H1 (cell line): ENCODE data around the gene IL13. TPM values are rescaled to one million over a fixed set of nuclear protein-coding genes. Genes with fewer than 3 reads are reported as not detected.

Experiments
- CTCF ChIA-PET: fragments of 300-600 bp; sonication (Branson Sonifier 250); formaldehyde crosslinking; loops from one replicate; lab custom pipeline; 2021; ENCODE audit not compliant: partially characterized antibody; lab: Charles Lee
- POLR2A ChIA-PET: fragments of 300-600 bp; sonication (Branson Sonifier 250); formaldehyde crosslinking; loops from one replicate; lab custom pipeline; 2021; ENCODE audit warnings: inconsistent platforms; ENCODE audit not compliant: partially characterized antibody; lab: Charles Lee
- DNase-seq, 2 experiments: peaks; one replicate each; pipeline versions ENCODE4 v3.0.0 to v3.0.0-alpha.2; 2010 to 2022; ENCODE audit warnings: low spot score in 2 of 2, low read depth in 1 of 2, mixed read lengths in 1 of 2
- FAIRE-seq: peaks from 2 replicates; lab custom pipeline; 2011; peaks lifted over from hg19 to GRCh38; lab: Jason Lieb, UNC
- H2AFZ ChIP-seq: 2 replicates; pipeline ENCODE4 v1.8.1; 2012; ENCODE audit warnings: low read length, inconsistent platforms
- H2AK5ac ChIP-seq: 2 replicates; pipeline ENCODE4 v1.6.1; 2013; ENCODE audit warnings: low read depth, low read length
- H2BK120ac ChIP-seq: replicated peaks from 2 replicates; pipeline ENCODE3; 2013; ENCODE audit warnings: low read depth, low read length, inconsistent platforms
- H2BK12ac ChIP-seq: 2 replicates; pipeline ENCODE4 v1.6.1; 2013; ENCODE audit warnings: low read depth, low read length
- H2BK15ac ChIP-seq: 2 replicates; pipeline ENCODE4 v1.6.1; 2013; ENCODE audit warnings: low read length
- H2BK20ac ChIP-seq: 2 replicates; pipeline ENCODE4 v1.6.1; 2013; ENCODE audit warnings: low read length
- H2BK5ac ChIP-seq: 2 replicates; pipeline ENCODE4 v1.6.1; 2013; ENCODE audit warnings: low read depth, low read length
- H3K14ac ChIP-seq: 2 replicates; pipeline ENCODE4 v1.6.1; 2013; ENCODE audit warnings: inconsistent platforms; ENCODE audit not compliant: insufficient read length
- H3K18ac ChIP-seq: 2 replicates; pipeline ENCODE4 v1.6.1; 2013; ENCODE audit warnings: low read length; ENCODE audit errors: extremely low read depth
- H3K23ac ChIP-seq: 2 replicates; pipeline ENCODE4 v1.6.1; 2013; ENCODE audit warnings: inconsistent platforms; ENCODE audit not compliant: insufficient read length
- H3K23me2 ChIP-seq: 2 replicates; pipeline ENCODE4 v1.6.1; 2013; ENCODE audit warnings: low read depth, low read length
- H3K27ac ChIP-seq: 2 replicates; pipeline ENCODE4 v1.6.1; 2011; ENCODE audit warnings: low read depth, low read length, inconsistent platforms
- H3K27me3 ChIP-seq, 4 experiments: replicated peaks in 1 of 4; 1 replicate in 1 of 4; 2 replicates in 3 of 4; pipeline versions ENCODE4 v1.6.1 to v1.8.1; 2011 to 2013; ENCODE audit warnings: low read length in 3 of 4, mild to moderate bottlenecking in 3 of 4, inconsistent platforms in 2 of 4, mixed read lengths in 2 of 4, moderate library complexity in 1 of 4; ENCODE audit not compliant: control insufficient read depth in 3 of 4, insufficient read depth in 3 of 4; ENCODE audit errors: extremely low read depth in 1 of 4
- H3K36me3 ChIP-seq, 4 experiments: 2 replicates each; pipeline versions ENCODE4 v1.6.1 to v1.8.1; 2011 to 2013; ENCODE audit warnings: mild to moderate bottlenecking in 4 of 4, low read length in 3 of 4, moderate library complexity in 2 of 4, control low read depth in 1 of 4, inconsistent platforms in 1 of 4; ENCODE audit not compliant: insufficient read depth in 4 of 4, control insufficient read depth in 2 of 4
- H3K4ac ChIP-seq: replicated peaks from 2 replicates; pipeline ENCODE3; 2013; ENCODE audit warnings: low read length, low read depth, mixed read lengths, inconsistent platforms; ENCODE audit not compliant: insufficient read length
- H3K4me1 ChIP-seq, 4 experiments: replicated peaks in 1 of 4; 1 replicate in 1 of 4; 2 replicates in 3 of 4; pipeline versions ENCODE4 v1.6.1 to v1.8.1; 2011 to 2013; ENCODE audit warnings: low read length in 3 of 4, inconsistent platforms in 2 of 4, mixed read lengths in 1 of 4; ENCODE audit not compliant: insufficient read depth in 4 of 4, control insufficient read depth in 3 of 4
- H3K4me2 ChIP-seq, 2 experiments: 2 replicates each; pipeline versions ENCODE4 v1.6.1 to v1.8.1; 2011 to 2013; ENCODE audit warnings: low read depth in 2 of 2, low read length in 2 of 2, control low read depth in 1 of 2, inconsistent platforms in 1 of 2, mild to moderate bottlenecking in 1 of 2; ENCODE audit not compliant: insufficient read depth in 1 of 2
- H3K4me3 ChIP-seq, 4 experiments: fragments of 200-600, 300-600 bp in 1 of 4; sonication (generic), shearing (Covaris generic), sonication (Bioruptor Twin) in 1 of 4; 2 replicates each; pipeline versions ENCODE4 v1.5.1 to v1.8.1; 2011 to 2016; ENCODE audit warnings: low read length in 4 of 4, low read depth in 3 of 4, control low read depth in 2 of 4, inconsistent platforms in 2 of 4, mild to moderate bottlenecking in 2 of 4, mixed read lengths in 1 of 4, moderate library complexity in 1 of 4; ENCODE audit not compliant: insufficient read depth in 2 of 4; ENCODE audit errors: extremely low read depth in 1 of 4
- H3K56ac ChIP-seq: replicated peaks from 2 replicates; pipeline ENCODE3; 2013; ENCODE audit warnings: low read depth, mild to moderate bottlenecking, mixed read lengths, low read length, inconsistent platforms; ENCODE audit not compliant: insufficient read length
- H3K79me1 ChIP-seq: 2 replicates; pipeline ENCODE4 v1.6.1; 2013; ENCODE audit warnings: low read depth, low read length, control low read depth
- H3K79me2 ChIP-seq, 2 experiments: 2 replicates each; pipeline versions ENCODE4 v1.6.1 to v1.8.1; 2012 to 2013; ENCODE audit warnings: low read length in 2 of 2, mild to moderate bottlenecking in 2 of 2, inconsistent platforms in 1 of 2; ENCODE audit not compliant: insufficient read depth in 2 of 2, control insufficient read depth in 1 of 2
- H3K9ac ChIP-seq, 4 experiments: replicated peaks in 1 of 4; 1 replicate in 1 of 4; 2 replicates in 3 of 4; pipeline versions ENCODE4 v1.6.1 to v1.8.1; 2011 to 2013; ENCODE audit warnings: low read depth in 3 of 4, low read length in 3 of 4, control low read depth in 2 of 4, mild to moderate bottlenecking in 2 of 4, moderate library complexity in 2 of 4, inconsistent platforms in 1 of 4; ENCODE audit errors: extremely low read depth in 1 of 4
- H3K9me3 ChIP-seq, 2 experiments: 2 replicates each; pipeline versions ENCODE4 v1.6.1 to v1.8.1; 2012 to 2013; ENCODE audit warnings: mild to moderate bottlenecking in 2 of 2, moderate library complexity in 2 of 2, control low read depth in 1 of 2, inconsistent platforms in 1 of 2, low read depth in 1 of 2, low read length in 1 of 2, mixed read lengths in 1 of 2; ENCODE audit not compliant: insufficient read depth in 2 of 2
- H4K20me1 ChIP-seq, 2 experiments: replicated peaks in 1 of 2; 2 replicates each; pipeline versions ENCODE3 to v1.8.1; 2011 to 2013; ENCODE audit warnings: inconsistent platforms in 2 of 2, low read length in 2 of 2, mild to moderate bottlenecking in 1 of 2; ENCODE audit not compliant: insufficient read depth in 2 of 2, control insufficient read depth in 1 of 2
- H4K5ac ChIP-seq: 2 replicates; pipeline ENCODE4 v1.6.1; 2013; ENCODE audit warnings: low read length, low read depth, mixed read lengths, inconsistent platforms; ENCODE audit not compliant: insufficient read length
- H4K8ac ChIP-seq: 2 replicates; pipeline ENCODE4 v1.8.0; 2013; ENCODE audit warnings: mild to moderate bottlenecking, moderate library complexity, low read length, inconsistent platforms; ENCODE audit not compliant: insufficient read depth; ENCODE audit errors: extremely low read depth
- H4K91ac ChIP-seq: replicated peaks from 2 replicates; pipeline ENCODE3; 2013; ENCODE audit warnings: low read length, mixed read lengths, inconsistent platforms; ENCODE audit not compliant: insufficient read length
- BACH1 ChIP-seq: IDR thresholded peaks from 2 replicates; pipeline ENCODE4 v1.6.1; 2012; ENCODE audit warnings: low read length, improper control_type of control experiment
- CREB1 ChIP-seq: IDR thresholded peaks from 2 replicates; pipeline ENCODE4 v1.6.1; 2012; ENCODE audit warnings: inconsistent platforms
- CTBP2 ChIP-seq: IDR thresholded peaks from 2 replicates; pipeline ENCODE4 v1.7.0; 2011; ENCODE audit warnings: borderline replicate concordance, mild to moderate bottlenecking, moderate library complexity, mixed read lengths, low read length; ENCODE audit not compliant: insufficient read depth, insufficient read length
- EZH2 ChIP-seq: fragments of 200-600 bp; sonication (generic); IDR thresholded peaks from 2 replicates; pipeline ENCODE4 v1.7.1; 2012; ENCODE audit warnings: low read depth, mild to moderate bottlenecking, moderate library complexity, low read length, inconsistent platforms; ENCODE audit not compliant: severe bottlenecking
- GTF2F1 ChIP-seq: IDR thresholded peaks from 2 replicates; pipeline ENCODE4 v1.6.1; 2012; ENCODE audit warnings: low read depth, low read length, improper control_type of control experiment, borderline replicate concordance
- JUND ChIP-seq: IDR thresholded peaks from 2 replicates; pipeline ENCODE4 v1.6.1; 2011; ENCODE audit warnings: mild to moderate bottlenecking, improper control_type of control experiment, low read length
- POLR2AphosphoS5 ChIP-seq: IDR thresholded peaks from 2 replicates; pipeline ENCODE4 v1.6.1; 2011; ENCODE audit warnings: low read depth, low read length
- RAD21 ChIP-seq, 2 experiments: IDR thresholded peaks in 1 of 2; conservative IDR thresholded peaks in 1 of 2; 2 replicates each; pipeline ENCODE4 v1.6.1; 2011; ENCODE audit warnings: low read depth in 2 of 2, low read length in 2 of 2, improper control_type of control experiment in 1 of 2, inconsistent platforms in 1 of 2, mild to moderate bottlenecking in 1 of 2, moderate library complexity in 1 of 2
- TAF1 ChIP-seq: IDR thresholded peaks from 2 replicates; pipeline ENCODE4 v1.6.1; 2011; ENCODE audit warnings: mild to moderate bottlenecking, low read depth, low read length
- TCF12 ChIP-seq: IDR thresholded peaks from 2 replicates; pipeline ENCODE4 v1.6.1; 2011; ENCODE audit warnings: low read depth, mild to moderate bottlenecking, low read length
- TEAD4 ChIP-seq: IDR thresholded peaks from 2 replicates; pipeline ENCODE4 v1.6.1; 2012; ENCODE audit warnings: low read depth, low read length, inconsistent platforms, mixed read lengths
- ZNF274 ChIP-seq: IDR thresholded peaks from 2 replicates; pipeline ENCODE4 v1.7.0; 2012; ENCODE audit warnings: low read length, borderline replicate concordance; ENCODE audit errors: extremely low read depth
- WGBS, 2 experiments: shearing (Covaris generic) in 1 of 2; methylation state at CpG; one replicate each; pipeline versions ENCODE4 v1.1.6 to v1.1.7; 2013 to 2015; ENCODE audit warnings: low lambda C conversion rate in 2 of 2, mixed read lengths in 2 of 2, inconsistent platforms in 1 of 2, low coverage in 1 of 2, missing lambda C conversion rate in 1 of 2; ENCODE audit not compliant: insufficient replicate concordance in 2 of 2, insufficient coverage in 1 of 2, insufficient read length in 1 of 2; ENCODE audit errors: extremely low coverage in 1 of 2, missing lambda C conversion rate in 1 of 2; 5-methylcytosine and 5-hydroxymethylcytosine counted together
- polyA plus RNA-seq, 7 experiments: library from polyadenylated mRNA; depleted of rRNA in 3 of 7; stranded (reverse) in 5 of 7; unstranded in 2 of 7; fragments of >200 nt in 5 of 7; fragments of 200-250 nt in 2 of 7; gene quantifications; 1 replicate in 5 of 7; 2 replicates in 1 of 7; 4 replicates in 1 of 7; pipeline versions ENCODE4 v1.2.1 to v1.2.3, GENCODE V29; 2011 to 2013; ENCODE audit warnings: missing spikeins in 2 of 7, mixed read lengths in 2 of 7
- total RNA-seq: library from RNA; stranded (reverse); fragmentation: NEBNext Ultra II Directional; extraction: Animal tissue kit (Norgen Biotek cat#: 25700); gene quantifications from 2 replicates; pipeline ENCODE4 v1.2.1, GENCODE V29; 2021
- TF ChIP-seq, protein P1 (sequence below): IDR thresholded peaks from 2 replicates; pipeline ENCODE4 v1.6.1; 2011; ENCODE audit warnings: low read length, improper control_type of control experiment

IL13 gene
- total and polyA plus RNA-seq, 2 of the 8 experiments (the other 6 are each of a cell fraction or from before 2014, with no cell fraction given): not detected

DNA sequence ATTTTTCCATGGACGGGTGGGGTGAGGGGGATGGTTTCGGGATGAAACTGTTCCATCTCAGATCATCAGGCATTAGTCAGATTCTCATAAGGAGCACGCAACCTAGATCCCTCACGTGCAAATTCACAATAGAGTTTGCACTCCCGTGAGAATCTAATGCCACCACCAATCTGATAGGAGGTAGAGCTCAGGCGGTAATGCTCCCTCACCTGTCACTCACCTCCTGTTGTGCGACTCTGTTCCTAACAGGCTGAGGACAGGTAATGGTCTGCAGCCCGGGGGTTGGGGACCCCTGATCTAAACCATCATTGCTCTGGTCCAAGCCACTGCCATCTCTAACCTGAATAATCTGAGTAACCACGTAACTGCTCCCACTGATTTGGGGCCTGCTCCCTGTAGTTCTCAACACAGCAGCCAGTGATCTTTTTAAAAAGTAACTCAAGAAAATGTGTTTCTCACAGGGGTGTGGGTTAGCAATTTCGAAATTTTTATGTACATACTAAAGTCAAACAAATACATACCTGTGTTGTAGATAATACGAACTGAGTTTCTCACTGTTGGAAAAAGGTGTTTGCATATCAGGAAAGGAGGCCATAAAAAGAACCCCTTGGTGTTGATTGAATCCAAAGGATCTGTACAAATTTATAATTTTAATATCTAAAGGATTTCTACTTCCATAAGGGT is 11.2 kb upstream of the IL13 start:
- no peak overlapping the region for H3K18ac ChIP-seq
- H2BK15ac ChIP-seq: no peak overlapping the region
- FAIRE-seq (no peak), DNase-seq (no peak)
- CTCF ChIA-PET: no interaction called here
- H4K8ac ChIP-seq: no peak overlapping the region
- H3K4ac ChIP-seq: no peak overlapping the region
- no peaks in the 10 kb centered on the region for H4K20me1 ChIP-seq
- no peaks in the 10 kb centered on the region for H3K23me2 ChIP-seq
- no peak overlapping the region for H2BK12ac ChIP-seq
- no peak overlapping the region for H3K27ac ChIP-seq
- no peak overlapping the region for H2BK120ac ChIP-seq
- TF ChIP-seq, protein P1, sequence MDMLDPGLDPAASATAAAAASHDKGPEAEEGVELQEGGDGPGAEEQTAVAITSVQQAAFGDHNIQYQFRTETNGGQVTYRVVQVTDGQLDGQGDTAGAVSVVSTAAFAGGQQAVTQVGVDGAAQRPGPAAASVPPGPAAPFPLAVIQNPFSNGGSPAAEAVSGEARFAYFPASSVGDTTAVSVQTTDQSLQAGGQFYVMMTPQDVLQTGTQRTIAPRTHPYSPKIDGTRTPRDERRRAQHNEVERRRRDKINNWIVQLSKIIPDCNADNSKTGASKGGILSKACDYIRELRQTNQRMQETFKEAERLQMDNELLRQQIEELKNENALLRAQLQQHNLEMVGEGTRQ: no peak
- TF ChIP-seq TAF1 (no peak), TCF12 (no peak), TEAD4 (no peak), ZNF274 (no peak), BACH1 (no peak), JUND (no peak), RAD21 (IDR thresholded peaks at IDR 0.05 in 1 of 2, conservative IDR thresholded peaks at IDR 0.05 in 1 of 2; ENCODE audit: low read depth in 2 of 2, low read length in 2 of 2) (no peak), CTBP2 (no peak), GTF2F1 (no peak), POLR2AphosphoS5 (no peak), EZH2 (no peak), CREB1 (no peak)
- TF ChIP-seq, all 59 proteins: peak for 0
- no peak overlapping the region for H3K23ac ChIP-seq
- no peaks in the 10 kb centered on the region for H3K79me1 ChIP-seq
- 80% methylated on average over 11 of the region's 11 CpGs; no CpG with 5 or more reads in 1 of the 2 experiments for WGBS, 2 experiments
- H3K4me1 ChIP-seq: peaks cover 0 to 5% (median under 1%) of the 10 kb centered on the region in 4 experiments; a peak in 2 of 7 replicates
- peaks cover 0 to 14% (median 5%) of the 10 kb centered on the region in 4 experiments; a peak in 5 of 8 replicates for H3K36me3 ChIP-seq
- POLR2A ChIA-PET: no interaction called here
- H2BK20ac ChIP-seq: no peak overlapping the region
- H3K14ac ChIP-seq: no peak overlapping the region
- no peaks in the 10 kb centered on the region for H3K79me2 ChIP-seq
- no peaks in the 10 kb centered on the region for H3K27me3 ChIP-seq
- no peak overlapping the region for H2AFZ ChIP-seq
- no peak overlapping the region for H3K4me3 ChIP-seq
- H2BK5ac ChIP-seq: no peak overlapping the region
- H4K91ac ChIP-seq: no peak overlapping the region
- peaks cover 5 to 6% of the 10 kb centered on the region in 2 experiments; a peak in 3 of 4 replicates for H3K9me3 ChIP-seq
- H4K5ac ChIP-seq: no peak overlapping the region
- no peak overlapping the region for H2AK5ac ChIP-seq
- H3K56ac ChIP-seq: no peak overlapping the region
- H3K9ac ChIP-seq: no peak overlapping the region
- no peak overlapping the region for H3K4me2 ChIP-seq
